HepG2 (cell line): Measurements from ENCODE around the gene TRMT6. TPM values are rescaled to one million over a fixed set of nuclear protein-coding genes. Genes with fewer than 3 reads are reported as not detected.

Experiments used
- AFF4 ChIP-seq: sonication (generic); formaldehyde crosslinking; IDR thresholded peaks from 2 replicates; pipeline ENCODE4 v1.4.0; 2020; ENCODE audit warnings: missing genetic modification reagents
- ATF5 ChIP-seq: sonication (generic); formaldehyde crosslinking; IDR thresholded peaks from 2 replicates; pipeline ENCODE4 v1.4.0; 2020; ENCODE audit warnings: mild to moderate bottlenecking, low read depth, missing genetic modification reagents
- ATRX ChIP-seq: sonication (generic); formaldehyde crosslinking; IDR thresholded peaks from 2 replicates; pipeline ENCODE4 v1.4.0; 2020; ENCODE audit warnings: missing genetic modification reagents, borderline replicate concordance
- GTF3A ChIP-seq: sonication (generic); formaldehyde crosslinking; conservative IDR thresholded peaks from 2 replicates; pipeline ENCODE4 v1.4.0; 2020; ENCODE audit warnings: mild to moderate bottlenecking, missing genetic modification reagents
- HNF4A ChIP-seq: sonication (generic); formaldehyde crosslinking; IDR thresholded peaks from 2 replicates; pipeline ENCODE4 v1.4.0; 2020; ENCODE audit warnings: missing genetic modification reagents
- HNF4G ChIP-seq, 2 experiments: sonication (generic) in 1 of 2; formaldehyde crosslinking in 1 of 2; IDR thresholded peaks; 2 replicates each; pipeline versions ENCODE4 v1.4.0 to v1.6.1; 2011 to 2020; ENCODE audit warnings: borderline replicate concordance in 2 of 2, low read depth in 2 of 2, mild to moderate bottlenecking in 2 of 2, low read length in 1 of 2, missing genetic modification reagents in 1 of 2, moderate library complexity in 1 of 2
- KDM5A ChIP-seq: fragments of 200-600 bp; sonication (generic); IDR thresholded peaks from 2 replicates; pipeline ENCODE4 v1.7.0; 2018; ENCODE audit warnings: antibody characterized with exemption, mild to moderate bottlenecking, low read length, borderline replicate concordance
- MAFK ChIP-seq, 2 experiments: IDR thresholded peaks in 1 of 2; conservative IDR thresholded peaks in 1 of 2; 2 replicates each; pipeline ENCODE4 v1.6.1; 2011; ENCODE audit warnings: improper control_type of control experiment in 2 of 2, low read length in 2 of 2
- POGZ ChIP-seq: sonication (generic); formaldehyde crosslinking; IDR thresholded peaks from 2 replicates; pipeline ENCODE4 v1.4.0; 2020; ENCODE audit warnings: mild to moderate bottlenecking, missing genetic modification reagents
- RXRB ChIP-seq: IDR thresholded peaks from 2 replicates; pipeline ENCODE4 v1.6.1; 2016; ENCODE audit warnings: borderline replicate concordance, missing genetic modification reagents, missing compliant biosample characterization
- SKI ChIP-seq: fragments of 450-650 bp; IDR thresholded peaks from one replicate; pipeline ENCODE4 v1.6.1; 2018; ENCODE audit warnings: mild to moderate bottlenecking; ENCODE audit not compliant: partially characterized antibody
- SNAPC4 ChIP-seq: sonication (generic); formaldehyde crosslinking; IDR thresholded peaks from 2 replicates; pipeline ENCODE4 v1.4.0; 2020; ENCODE audit warnings: mild to moderate bottlenecking, missing genetic modification reagents
- ZNF441 ChIP-seq: sonication (generic); formaldehyde crosslinking; IDR thresholded peaks from 2 replicates; pipeline ENCODE4 v1.7.0; 2021; ENCODE audit warnings: missing genetic modification reagents, borderline replicate concordance
- ZNF547 ChIP-seq: sonication (generic); formaldehyde crosslinking; IDR thresholded peaks from 2 replicates; pipeline ENCODE4 v1.5.1; 2020; ENCODE audit warnings: mild to moderate bottlenecking, missing genetic modification reagents
- ZNF577 ChIP-seq: sonication (generic); formaldehyde crosslinking; IDR thresholded peaks from 2 replicates; pipeline ENCODE4 v1.4.0; 2020; ENCODE audit warnings: mild to moderate bottlenecking, low read depth, missing genetic modification reagents, borderline replicate concordance
- ZUFSP ChIP-seq: sonication (generic); formaldehyde crosslinking; IDR thresholded peaks from 2 replicates; pipeline ENCODE4 v1.9.0; 2021; ENCODE audit warnings: missing genetic modification reagents, mild to moderate bottlenecking, borderline replicate concordance
- polyA plus RNA-seq, 8 experiments: library from polyadenylated mRNA; depleted of rRNA in 3 of 8; stranded (reverse) in 7 of 8; unstranded in 1 of 8; fragments of >200 nt; fragmentation: Illumina TruSeq in 4 of 8; extraction: Trizol in 4 of 8; gene quantifications; 2 replicates each; pipeline versions ENCODE4 v1.2.1 to v1.2.3, GENCODE V29; 2011 to 2016; ENCODE audit warnings: low read depth in 4 of 8, missing spikeins in 1 of 8, mixed read lengths in 1 of 8; ENCODE audit not compliant: insufficient read depth in 1 of 8
- total RNA-seq, 5 experiments: library from RNA; depleted of rRNA; stranded (reverse); fragments of >200 nt; fragmentation: Illumina TruSeq; extraction: Trizol; gene quantifications; 2 replicates each; pipeline ENCODE4 v1.2.3, GENCODE V29; 2016; ENCODE audit warnings: low read depth in 1 of 5

TRMT6 gene
- total and polyA plus RNA-seq, 2 of the 13 experiments (the other 11 are each of a cell fraction or from before 2014, with no cell fraction given): 10.5 to 37.8 TPM

- TF ChIP-seq AFF4 (CRISPR knock-in tag): no peak
- TF ChIP-seq SKI: no peak
- TF ChIP-seq POGZ: peak; percentile 44; the same call in 1 of the 2 replicates
- no peak for TF ChIP-seq ZUFSP (CRISPR knock-in tag)
- TF ChIP-seq ATRX: no peak
- no peak for TF ChIP-seq ATF5 (CRISPR knock-in tag)
- peak; percentile 72 for TF ChIP-seq HNF4G (IDR thresholded peaks at IDR 0.05; ENCODE audit: borderline replicate concordance, low read depth, low read length)
- no peak for TF ChIP-seq HNF4G (CRISPR knock-in tag; IDR thresholded peaks at IDR 0.05; ENCODE audit: borderline replicate concordance, low read depth)
- peak; percentile 76 for TF ChIP-seq HNF4A (CRISPR knock-in tag)
- TF ChIP-seq ZNF547: no peak
- no peak for TF ChIP-seq SNAPC4
- TF ChIP-seq GTF3A (CRISPR knock-in tag): no peak
- no peak for TF ChIP-seq ZNF441
- no peak for TF ChIP-seq ZNF577 (CRISPR knock-in tag)
- TF ChIP-seq RXRB: 0 out of 2 replicates have a peak, but pooled peaks have one; percentile 34
- TF ChIP-seq KDM5A: no peak
- 0 out of 4 replicates have a peak, but pooled peaks of 1 of the 2 experiments have one; percentile 8 for TF ChIP-seq MAFK (conservative IDR thresholded peaks at IDR 0.05 in 1 of 2, IDR thresholded peaks at IDR 0.05 in 1 of 2; ENCODE audit: low read length in 2 of 2)
Measured at GRCh38 chr20:5980720-5981538, 30.6 kb upstream of the TRMT6 start (continued).
